Measurements from ENCODE around the gene EYS.

DNA sequence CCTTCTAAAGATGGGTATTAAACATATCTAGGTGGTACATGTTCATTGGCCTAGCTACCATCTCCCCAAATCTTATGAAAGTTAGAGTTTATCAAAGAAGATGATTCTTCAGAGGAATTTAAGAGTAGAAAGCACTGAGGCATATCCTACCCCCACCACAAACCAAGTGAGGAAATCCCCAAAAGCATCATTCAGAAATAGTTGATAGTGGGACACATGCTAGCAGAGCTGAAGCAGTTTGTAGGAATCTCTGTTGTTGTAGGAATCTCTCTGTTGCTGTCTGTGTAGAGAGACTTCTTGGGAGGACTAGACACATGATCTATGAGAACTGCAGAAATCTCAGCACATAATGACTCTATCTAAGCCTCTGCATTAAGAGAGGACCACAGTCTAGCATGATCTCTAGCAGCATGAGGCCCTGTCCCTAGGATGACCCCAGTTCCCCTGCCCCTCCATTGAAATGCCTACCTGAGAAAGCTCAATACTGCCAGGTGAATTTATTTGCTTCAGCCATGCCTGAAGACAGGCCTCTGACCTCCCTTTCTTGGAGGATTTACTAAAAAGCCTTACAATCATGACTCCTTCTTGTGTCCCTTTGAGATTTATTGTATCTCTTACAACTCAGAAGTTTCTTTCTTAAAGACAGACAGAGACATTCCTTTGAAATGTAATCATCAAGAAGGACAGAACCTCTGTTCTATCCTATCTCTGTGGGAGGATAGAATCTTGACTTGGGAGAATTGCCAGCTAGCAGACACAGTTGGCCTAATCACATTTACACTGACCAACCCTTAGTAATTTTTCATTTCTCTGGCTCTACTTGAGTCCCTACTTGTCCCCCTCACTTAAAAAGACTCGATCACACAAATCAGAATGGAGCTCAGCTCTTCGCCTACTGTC is 1489.1 kb downstream of the EYS start:
- TF ChIP-seq, protein P1, sequence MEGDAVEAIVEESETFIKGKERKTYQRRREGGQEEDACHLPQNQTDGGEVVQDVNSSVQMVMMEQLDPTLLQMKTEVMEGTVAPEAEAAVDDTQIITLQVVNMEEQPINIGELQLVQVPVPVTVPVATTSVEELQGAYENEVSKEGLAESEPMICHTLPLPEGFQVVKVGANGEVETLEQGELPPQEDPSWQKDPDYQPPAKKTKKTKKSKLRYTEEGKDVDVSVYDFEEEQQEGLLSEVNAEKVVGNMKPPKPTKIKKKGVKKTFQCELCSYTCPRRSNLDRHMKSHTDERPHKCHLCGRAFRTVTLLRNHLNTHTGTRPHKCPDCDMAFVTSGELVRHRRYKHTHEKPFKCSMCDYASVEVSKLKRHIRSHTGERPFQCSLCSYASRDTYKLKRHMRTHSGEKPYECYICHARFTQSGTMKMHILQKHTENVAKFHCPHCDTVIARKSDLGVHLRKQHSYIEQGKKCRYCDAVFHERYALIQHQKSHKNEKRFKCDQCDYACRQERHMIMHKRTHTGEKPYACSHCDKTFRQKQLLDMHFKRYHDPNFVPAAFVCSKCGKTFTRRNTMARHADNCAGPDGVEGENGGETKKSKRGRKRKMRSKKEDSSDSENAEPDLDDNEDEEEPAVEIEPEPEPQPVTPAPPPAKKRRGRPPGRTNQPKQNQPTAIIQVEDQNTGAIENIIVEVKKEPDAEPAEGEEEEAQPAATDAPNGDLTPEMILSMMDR (IDR thresholded peaks at IDR 0.05; ENCODE audit: low read length): no peak
- no peak for TF ChIP-seq EZH2phosphoT487 (IDR thresholded peaks at IDR 0.05; ENCODE audit: low read length)
- TF ChIP-seq EZH2 (optimal IDR thresholded peaks at IDR 0.05; ENCODE audit: low read depth, low read length): no peak

Measured in MM.1S (cell line).